Prostate gland (tissue), 2 donors: ENCODE data around the gene PRPSAP2. TPM values are rescaled to one million over a fixed set of nuclear protein-coding genes. Genes with fewer than 3 reads are reported as not detected.

Source experiments
- DNase-seq: peaks from one replicate; pipeline ENCODE4 v3.0.0-alpha.2; 2019; ENCODE audit warnings: low spot score
- H3K27ac ChIP-seq, 2 donors: fragments of 200-600 bp; sonication (generic); 2 replicates each; pipeline ENCODE4 v1.5.1; 2017 to 2019
- H3K27me3 ChIP-seq: fragments of 200-600 bp; sonication (generic); replicated peaks from 2 replicates; pipeline ENCODE4 v1.5.1; 2019; ENCODE audit not compliant: insufficient read depth
- H3K36me3 ChIP-seq, 2 donors: fragments of 200-600 bp; sonication (generic); 1 replicate in 1 of 2; 2 replicates in 1 of 2; pipeline versions ENCODE4 v1.5.1 to v1.8.1; 2017 to 2019
- H3K4me1 ChIP-seq: fragments of 200-600 bp; sonication (generic); replicated peaks from 2 replicates; pipeline ENCODE4 v1.5.1; 2019
- H3K4me3 ChIP-seq, 2 donors: fragments of 200-600 bp; sonication (generic); 2 replicates each; pipeline ENCODE4 v1.5.1; 2017 to 2019
- H3K9me3 ChIP-seq: fragments of 200-600 bp; sonication (generic); 2 replicates; pipeline ENCODE4 v1.5.1; 2017
- CTCF ChIP-seq, 4 experiments: fragments of 200-600 bp in 2 of 4; fragments of 450-650 bp in 2 of 4; sonication (generic) in 2 of 4; IDR thresholded peaks; 1 replicate in 3 of 4; 2 replicates in 1 of 4; pipeline ENCODE4 v1.5.1; 2016 to 2019; ENCODE audit warnings: antibody characterized with exemption in 4 of 4, mild to moderate bottlenecking in 2 of 4, moderate library complexity in 2 of 4
- POLR2A ChIP-seq: fragments of 450-650 bp; IDR thresholded peaks from one replicate; pipeline ENCODE4 v1.6.1; 2016; ENCODE audit warnings: antibody characterized with exemption, mild to moderate bottlenecking
- POLR2AphosphoS5 ChIP-seq: sonication (generic); formaldehyde crosslinking; IDR thresholded peaks from one replicate; pipeline ENCODE4 v1.6.1; 2017; ENCODE audit warnings: antibody characterized with exemption
- WGBS: methylation state at CpG from one replicate; pipeline ENCODE4 v1.1.5; 2018; 5-methylcytosine and 5-hydroxymethylcytosine counted together
- intact Hi-C: fragments of 100-400 bp; cut with DNase I; formaldehyde crosslinking; loops from one replicate; pipeline ENCODE4 v1.14.2; 2022
- total RNA-seq, 2 donors: library from RNA; depleted of rRNA; stranded (reverse); fragments of >200 nt; gene quantifications; one replicate each; pipeline ENCODE4 v1.1.0, GENCODE V29; 2016

The PRPSAP2 gene
- total RNA-seq, 2 donors from 2014 or later: 30.6 to 35.0 TPM

- intact Hi-C loops: no loop called here
These were observed 91.6 kb downstream of the PRPSAP2 start for GRCh38 chr17:18949566-18949965.

GRCh38 chr17:18950346-18950745 is 92.4 kb downstream of the PRPSAP2 start:
- 69% methylated on average over 4 of the region's 4 CpGs for WGBS
- intact Hi-C loops: no loop called here
- Histone ChIP-seq H3K27me3 (no peaks in the 10 kb centered on the region), H3K4me1 (no peaks in the 10 kb centered on the region), H3K4me3 (no peak overlapping the region), H3K27ac (no peak overlapping the region), H3K9me3 (no peaks in the 10 kb centered on the region), H3K36me3 (no peaks in the 10 kb centered on the region)
- TF ChIP-seq POLR2AphosphoS5 (no peak), CTCF (IDR thresholded peaks at IDR 0.05) (no peak), POLR2A (no peak)
- DNase-seq: no peak

More at GRCh38 chr17:18949566-18949965, 91.6 kb downstream of the PRPSAP2 start:
- no peak for TF ChIP-seq POLR2AphosphoS5
- no peak for TF ChIP-seq POLR2A
- no peak for TF ChIP-seq CTCF (IDR thresholded peaks at IDR 0.05)
- no peak overlapping the region for H3K4me3 ChIP-seq
- 71% methylated on average over 6 of the region's 6 CpGs for WGBS
- no peaks in the 10 kb centered on the region for H3K27me3 ChIP-seq
- no peaks in the 10 kb centered on the region for H3K4me1 ChIP-seq
- no peak overlapping the region for H3K27ac ChIP-seq
- H3K9me3 ChIP-seq: no peaks in the 10 kb centered on the region
- no peaks in the 10 kb centered on the region for H3K36me3 ChIP-seq
- no peak for DNase-seq

DNA sequence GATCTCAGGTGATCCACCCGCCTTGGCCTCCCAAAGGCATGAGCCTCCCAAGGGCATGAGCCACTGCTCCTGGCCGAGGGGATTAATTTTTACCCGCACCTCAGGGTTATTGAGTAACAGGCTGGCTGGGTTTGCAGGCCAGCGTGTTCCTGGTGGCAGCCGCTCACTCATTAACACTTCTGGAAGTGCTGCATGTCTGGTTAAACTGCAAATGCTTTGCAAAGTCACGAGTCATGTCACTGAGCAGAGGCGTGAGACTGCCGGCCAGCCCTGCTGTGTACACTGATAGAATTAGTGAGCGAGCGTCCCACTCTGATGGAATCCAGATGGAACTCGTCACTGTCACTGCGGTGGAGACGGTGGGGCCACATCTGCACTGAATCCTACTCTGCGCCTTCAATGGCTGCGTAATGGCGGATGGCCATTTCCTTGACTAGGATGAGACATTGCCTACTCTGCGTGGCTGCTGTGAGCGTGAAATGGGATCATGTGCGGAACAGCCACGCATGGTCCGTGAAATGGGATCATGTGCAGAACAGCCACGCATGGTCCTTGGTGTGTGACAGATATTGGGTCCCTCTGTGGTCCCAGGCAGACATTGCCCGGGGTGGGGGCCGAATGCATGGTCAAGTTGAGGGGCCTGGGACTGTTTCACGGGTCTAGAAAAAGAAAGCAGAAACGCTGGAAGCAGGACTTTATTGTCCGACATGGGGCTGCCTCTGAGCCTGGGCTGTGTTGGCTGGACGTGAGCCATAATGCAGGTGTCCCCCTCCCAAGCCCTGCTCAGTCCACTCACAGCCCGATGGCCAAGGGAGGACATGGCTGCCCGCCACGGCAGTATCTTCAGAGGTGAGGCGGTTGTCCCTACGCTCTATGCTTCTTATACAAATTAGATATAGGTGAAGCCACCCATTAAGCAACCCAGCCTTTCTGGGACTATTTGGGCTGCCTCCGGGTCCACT is 93.3 kb downstream of the PRPSAP2 start:
- no peak for TF ChIP-seq POLR2AphosphoS5
- TF ChIP-seq CTCF (IDR thresholded peaks at IDR 0.05): no peak
- TF ChIP-seq POLR2A: no peak

GRCh38 chr17:18951941-18952842 is 94.3 kb downstream of the PRPSAP2 start, which contains the start of gene SLC5A10:
Gene SLC5A10 (plus strand): TSS chr17:18952165. CDS start chr17:18952206, 41 bp downstream.
- intact Hi-C loops: no loop called here
- TF ChIP-seq POLR2AphosphoS5 (no peak), CTCF (IDR thresholded peaks at IDR 0.05) (no peak), POLR2A (no peak)

More for the DNA sequence above, 93.3 kb downstream of the PRPSAP2 start:
- WGBS: 81% methylated on average over 34 of the region's 34 CpGs
- no peaks in the 10 kb centered on the region for H3K36me3 ChIP-seq
- intact Hi-C loops: no loop called here
- H3K9me3 ChIP-seq: no peaks in the 10 kb centered on the region
- no peaks in the 10 kb centered on the region for H3K27me3 ChIP-seq
- H3K27ac ChIP-seq: no peak overlapping the region
- H3K4me3 ChIP-seq: no peak overlapping the region
- no peak for DNase-seq
- no peaks in the 10 kb centered on the region for H3K4me1 ChIP-seq

More at GRCh38 chr17:18951941-18952842, 94.3 kb downstream of the PRPSAP2 start, which contains the start of gene SLC5A10:
- Histone ChIP-seq H3K36me3 (no peaks in the 10 kb centered on the region), H3K27me3 (no peaks in the 10 kb centered on the region), H3K9me3 (no peaks in the 10 kb centered on the region), H3K27ac (no peak within 1 kb of the TSS), H3K4me1 (no peaks in the 10 kb centered on the region), H3K4me3 (no peak within 1 kb of the TSS)
- DNase-seq: no peak
- 87% methylated on average over 17 of the region's 17 CpGs for WGBS
